GM19240 (cell line): Measurements from ENCODE around the gene QSOX1.
"Not testable (repeated sequence)": the region's sequence is repeated elsewhere in the genome, so short reads cannot be mapped to it uniquely, and the experiment has no call there.

Experiments
- DNase-seq: peaks from one replicate; pipeline ENCODE4 v3.0.0; 2011; ENCODE audit warnings: low spot score; ENCODE audit not compliant: insufficient read length

QSOX1 gene

DNA sequence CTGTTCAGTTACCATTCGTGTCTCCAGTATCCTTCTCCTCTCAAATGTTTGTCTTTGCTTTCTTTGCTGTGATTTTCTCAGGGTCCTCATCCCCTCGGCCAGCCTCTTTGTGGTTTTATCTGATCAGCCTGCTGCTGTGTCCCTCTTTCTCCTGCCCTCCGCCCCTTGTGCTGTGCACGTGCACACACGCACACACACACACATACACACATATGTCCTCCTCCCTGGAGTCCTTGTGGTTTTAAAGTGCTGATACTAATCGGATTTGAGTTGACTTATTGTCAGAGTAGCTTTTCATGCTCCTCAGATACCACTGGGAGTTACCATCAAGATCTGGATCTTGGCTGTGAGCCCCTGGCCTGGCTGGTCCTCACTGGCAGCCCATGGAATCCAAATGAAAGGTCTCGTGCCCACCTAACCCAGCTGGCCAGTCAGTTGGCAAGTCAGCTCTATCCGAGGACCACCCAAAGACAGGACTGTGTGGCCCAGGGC, 34.1 kb downstream of the QSOX1 start:
- no peak for DNase-seq

DNA sequence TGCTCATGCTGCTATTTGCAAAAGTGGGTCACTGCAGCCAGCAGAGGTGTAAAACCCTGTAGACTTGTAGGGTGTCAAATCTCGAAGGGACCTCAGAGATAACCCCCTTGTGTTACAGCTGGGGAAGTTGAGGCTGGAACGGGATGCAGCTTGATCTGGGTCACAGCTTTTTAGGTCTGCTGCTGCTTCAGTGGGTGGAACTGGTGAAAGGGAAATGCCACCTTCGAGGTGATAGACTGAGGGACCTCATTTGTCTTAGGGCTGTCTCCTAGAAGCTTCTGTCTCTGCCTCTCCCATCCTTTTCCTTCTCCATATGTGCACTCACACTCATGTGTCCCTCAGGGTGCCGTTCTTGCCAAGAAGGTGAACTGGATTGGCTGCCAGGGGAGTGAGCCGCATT, 35.4 kb downstream of the QSOX1 start:
- no peak for DNase-seq

DNA sequence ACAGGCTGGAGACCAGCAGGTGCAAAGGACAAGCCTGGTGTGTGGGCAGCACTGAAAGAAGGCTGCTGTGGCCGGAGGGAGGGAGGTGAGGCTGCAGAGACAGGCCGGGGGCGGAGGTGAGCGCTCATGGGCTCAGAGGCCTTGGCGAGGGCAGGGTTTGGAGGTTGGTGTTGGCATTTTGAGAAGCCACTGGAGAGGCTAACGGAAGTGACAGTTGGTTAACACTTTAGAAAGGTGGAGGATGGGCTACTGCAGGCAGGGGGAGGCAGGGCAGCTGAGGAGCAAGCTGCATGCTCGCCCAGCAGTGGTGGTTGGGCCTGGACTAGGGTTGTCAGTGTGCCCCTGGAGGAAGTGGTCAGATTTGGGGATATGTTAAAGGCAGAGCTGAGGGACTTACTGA, 37.5 kb downstream of the QSOX1 start:
- no peak for DNase-seq

- DNase-seq, result no peak
Observed at GRCh38 chr1:180193141-180194047, 38.7 kb downstream of the QSOX1 start.

GRCh38 chr1:180194048-180194425, 39.4 kb downstream of the QSOX1 start:
- DNase-seq, result no peak

GRCh38 chr1:180194546-180195207, 40.0 kb downstream of the QSOX1 start:
- no peak for DNase-seq

- no peak for DNase-seq
Observed at GRCh38 chr1:180195401-180195800, 40.7 kb downstream of the QSOX1 start.

DNA sequence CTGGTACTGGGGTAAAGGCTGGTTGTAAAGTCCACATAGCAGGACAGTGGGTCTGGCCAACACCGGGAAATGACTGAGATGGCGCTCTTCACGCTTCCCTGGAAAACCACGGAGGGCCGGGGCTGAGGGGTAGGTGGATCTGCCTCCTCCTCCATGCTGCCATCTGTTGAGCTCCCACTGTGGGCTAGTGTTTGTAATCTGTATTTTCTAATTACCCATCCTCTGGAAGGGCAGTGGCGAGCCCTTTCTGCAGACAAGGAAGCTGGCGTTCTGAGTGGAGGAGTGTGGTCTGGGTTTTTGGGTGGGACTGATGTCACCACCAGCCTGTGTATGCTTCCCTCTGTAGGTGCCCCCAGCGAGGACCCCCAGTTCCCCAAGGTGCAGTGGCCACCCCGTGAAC, 41.2 kb downstream of the QSOX1 start:
- DNase-seq, result no peak

DNA sequence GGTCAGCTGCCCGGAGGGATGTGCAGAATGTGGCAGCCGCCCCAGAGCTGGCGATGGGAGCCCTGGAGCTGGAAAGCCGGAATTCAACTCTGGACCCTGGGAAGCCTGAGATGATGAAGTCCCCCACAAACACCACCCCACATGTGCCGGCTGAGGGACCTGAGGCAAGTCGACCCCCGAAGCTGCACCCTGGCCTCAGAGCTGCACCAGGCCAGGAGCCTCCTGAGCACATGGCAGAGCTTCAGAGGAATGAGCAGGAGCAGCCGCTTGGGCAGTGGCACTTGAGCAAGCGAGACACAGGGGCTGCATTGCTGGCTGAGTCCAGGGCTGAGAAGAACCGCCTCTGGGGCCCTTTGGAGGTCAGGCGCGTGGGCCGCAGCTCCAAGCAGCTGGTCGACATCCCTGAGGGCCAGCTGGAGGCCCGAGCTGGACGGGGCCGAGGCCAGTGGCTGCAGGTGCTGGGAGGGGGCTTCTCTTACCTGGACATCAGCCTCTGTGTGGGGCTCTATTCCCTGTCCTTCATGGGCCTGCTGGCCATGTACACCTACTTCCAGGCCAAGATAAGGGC, 41.9 kb downstream of the QSOX1 start:
- DNase-seq, result no peak

- DNase-seq, result no peak
Observed at GRCh38 chr1:180197231-180197630, 42.6 kb downstream of the QSOX1 start.

DNA sequence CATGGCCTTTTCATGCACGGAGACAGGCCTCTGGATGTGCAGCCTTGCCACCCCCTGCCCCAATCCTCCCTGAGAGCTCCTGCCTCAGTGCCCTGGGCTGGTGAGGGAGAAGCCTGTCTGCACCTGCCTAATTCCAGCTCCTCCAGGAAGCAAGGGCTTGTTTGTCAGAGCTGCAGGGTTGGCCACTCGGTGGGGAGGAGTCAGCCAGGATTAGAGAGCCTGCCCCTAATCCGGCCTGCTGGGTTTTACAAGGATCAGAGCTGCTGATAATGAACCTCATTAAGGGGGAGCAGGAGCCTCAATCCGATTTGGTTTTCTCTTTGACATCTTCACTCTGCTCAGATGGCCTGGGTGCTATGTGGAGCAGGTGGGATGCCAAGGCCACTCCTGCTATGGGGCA, 43.5 kb downstream of the QSOX1 start:
- DNase-seq, result no peak

GRCh38 chr1:180198611-180199010, 43.9 kb downstream of the QSOX1 start:
- DNase-seq, result no peak

DNA sequence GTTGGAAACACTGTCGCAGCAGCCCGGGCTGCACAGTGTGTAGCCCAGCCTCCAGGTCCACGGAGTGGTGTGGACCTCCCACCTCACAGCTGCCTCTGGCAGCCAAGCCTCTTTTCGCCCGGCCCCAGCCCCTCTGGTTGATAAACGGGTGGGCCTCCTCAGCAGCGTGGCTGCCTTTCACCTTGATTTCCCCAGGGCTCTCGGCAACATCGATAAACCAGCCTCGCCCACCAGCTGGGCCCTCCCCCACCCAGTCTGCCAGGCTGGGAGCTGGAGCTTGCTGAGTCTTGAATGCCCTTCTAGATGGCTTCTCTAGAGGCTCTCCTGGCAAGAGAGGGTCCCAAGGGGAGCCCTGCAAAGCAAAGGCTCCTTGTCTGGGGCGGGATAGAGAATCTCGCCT, 44.3 kb downstream of the QSOX1 start:
- DNase-seq, result no peak

DNA sequence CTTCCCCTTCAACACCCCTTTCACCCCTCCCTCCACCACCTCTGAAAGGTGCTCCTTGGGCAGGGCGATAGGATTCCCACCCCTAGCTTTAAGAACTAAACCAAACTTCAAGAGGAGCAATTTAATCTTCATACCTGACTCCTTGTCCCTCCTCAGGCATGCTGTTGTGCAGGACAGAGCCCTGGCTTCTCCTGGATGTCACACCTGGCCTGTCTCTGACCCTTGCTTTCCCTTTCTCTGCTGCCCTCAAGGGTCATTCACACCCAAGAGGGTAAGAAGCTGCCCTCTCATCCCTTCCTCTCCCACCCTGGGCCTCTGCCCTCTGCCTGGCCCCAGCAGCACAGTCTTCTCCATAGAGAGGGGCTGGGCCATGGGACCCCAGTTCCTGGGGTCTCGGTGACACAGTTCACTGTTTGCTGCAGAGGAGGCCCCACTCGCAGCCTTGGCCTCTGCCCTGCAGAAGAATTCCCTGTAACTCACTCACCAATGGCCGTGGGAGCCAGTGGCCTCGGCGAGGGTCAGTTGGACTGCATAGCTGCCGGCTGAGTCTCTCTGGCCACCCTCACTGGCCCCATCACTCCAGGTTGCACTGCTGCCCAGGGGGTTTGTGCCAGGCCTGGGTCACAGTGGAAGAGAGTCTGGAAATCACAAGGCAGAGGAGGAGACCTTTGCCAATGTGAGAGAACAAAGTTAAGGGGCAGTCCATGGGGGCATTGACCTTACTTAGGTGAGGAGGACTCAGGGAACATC, 47.0 kb downstream of the QSOX1 start:
- no peak for DNase-seq

DNA sequence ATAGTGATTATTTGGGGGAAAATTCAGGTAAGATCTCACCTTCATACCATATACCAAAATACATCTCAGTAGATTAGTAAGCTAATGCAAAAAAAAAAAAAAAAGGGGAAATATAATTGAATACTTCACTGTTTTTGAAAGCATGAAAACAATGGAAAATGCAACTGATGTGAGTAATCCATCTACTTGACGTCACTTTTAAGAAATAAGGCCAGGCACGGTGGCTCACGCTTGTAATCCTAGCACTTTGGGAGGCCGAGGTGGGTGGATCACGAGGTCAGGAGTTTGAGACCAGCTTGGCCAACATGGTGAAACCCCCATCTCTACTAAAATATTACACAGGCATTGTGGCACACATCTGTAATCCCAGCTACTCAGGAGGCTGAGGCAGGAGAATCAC, 47.9 kb downstream of the QSOX1 start:
- DNase-seq, result not testable (repeated sequence)

GRCh38 chr1:180204231-180204630, 49.6 kb downstream of the QSOX1 start:
- DNase-seq, result no peak

DNA sequence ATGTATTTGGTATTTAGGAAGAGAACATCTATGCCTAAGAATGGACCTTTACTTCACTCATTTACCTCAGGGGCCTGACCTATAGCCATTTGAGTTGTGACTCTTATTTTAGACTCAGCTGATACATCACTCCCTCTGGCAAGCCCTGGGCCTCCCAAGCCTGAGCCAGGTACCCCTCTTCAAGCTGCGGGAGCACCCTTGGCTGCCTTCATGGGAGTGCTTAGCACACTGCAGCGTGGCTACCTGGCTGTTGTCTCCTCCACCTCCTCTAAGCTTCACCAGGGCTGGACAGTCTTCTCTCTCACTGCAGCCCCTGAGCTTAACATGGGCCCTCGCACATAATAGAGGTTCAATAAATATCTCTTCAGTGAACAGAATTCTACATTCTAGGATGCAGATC, 51.9 kb downstream of the QSOX1 start:
- no peak for DNase-seq

DNA sequence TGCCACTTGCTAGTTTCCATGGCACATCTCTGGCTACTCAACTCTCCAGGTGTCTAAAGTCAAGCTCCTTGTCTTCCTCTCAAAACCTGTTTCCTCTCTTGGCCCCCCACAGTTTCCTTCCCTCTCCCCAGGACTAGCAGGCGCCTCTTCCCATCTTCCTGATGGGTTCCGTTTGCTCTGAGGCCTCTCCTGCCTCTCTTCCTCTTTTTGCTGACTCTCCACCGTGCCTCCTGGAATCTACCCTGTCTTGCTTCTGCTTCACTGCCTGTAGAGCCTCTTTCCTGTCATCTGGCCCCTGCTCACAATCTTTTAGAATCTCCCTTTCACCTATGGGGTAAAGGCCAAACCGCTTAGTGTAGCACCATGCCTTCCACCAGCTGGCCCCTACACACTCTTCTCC, 53.6 kb downstream of the QSOX1 start:
- no peak for DNase-seq

DNA sequence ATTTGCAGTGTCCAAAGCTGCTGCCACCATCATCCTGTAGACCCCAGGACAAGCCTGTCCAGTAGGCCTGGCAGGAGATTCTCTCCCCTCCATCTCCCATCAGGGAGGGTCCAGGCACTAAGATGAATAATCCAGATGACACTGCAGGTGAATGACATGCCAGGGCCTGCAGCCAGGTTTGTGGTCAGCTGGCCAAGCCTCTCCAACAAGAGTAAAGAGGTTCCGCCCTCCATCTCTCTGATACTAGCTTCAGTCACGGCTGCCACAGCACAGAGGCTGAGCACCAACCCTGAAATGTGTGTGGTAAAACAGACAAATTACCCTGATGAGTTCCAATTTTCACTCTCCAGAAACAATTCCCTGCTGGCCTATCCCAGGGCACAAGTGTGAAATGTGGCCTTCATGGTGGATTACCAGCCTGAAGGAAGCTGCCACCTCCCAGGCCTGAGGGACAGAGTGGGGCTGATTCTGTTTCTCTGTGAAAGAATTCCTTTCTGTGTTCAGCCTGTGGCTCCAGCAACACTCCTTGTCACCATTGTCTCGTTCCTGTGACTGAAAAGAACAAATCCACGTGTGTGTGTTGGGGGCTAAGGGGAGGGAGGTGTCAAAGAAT, 55.4 kb downstream of the QSOX1 start:
- no peak for DNase-seq

- no peak for DNase-seq
Observed at GRCh38 chr1:180211156-180211859, 56.6 kb downstream of the QSOX1 start.

DNA sequence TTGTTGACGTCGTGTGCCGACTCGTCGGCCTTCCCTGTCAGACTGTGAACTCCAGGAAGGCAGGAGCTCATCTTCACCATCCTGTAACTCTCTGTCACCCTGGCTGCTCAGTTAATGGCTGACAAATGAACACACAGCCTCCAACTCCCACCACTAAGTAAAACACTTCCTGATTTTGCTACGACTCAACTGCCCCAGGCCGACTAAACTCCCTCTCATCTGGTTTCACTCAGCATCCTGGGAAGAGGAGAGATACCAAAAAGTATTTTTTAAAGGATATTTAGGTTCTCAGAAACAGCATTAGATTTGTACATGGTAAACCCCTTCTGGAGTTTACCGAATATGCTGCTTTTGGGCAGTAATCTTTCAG, 57.2 kb downstream of the QSOX1 start:
- no peak for DNase-seq
